HCT116 (cell line): ENCODE measurements around the gene UBE2S. TPM values are rescaled to one million over a fixed set of nuclear protein-coding genes. Genes with fewer than 3 reads are reported as not detected.

ENCODE experiments used
- ATAC-seq: fragments of 200-7000 bp; cut with Tn5 transposase; 2 replicates; pipeline ENCODE4 v1.9.1; 2020; ENCODE audit warnings: mild to moderate bottlenecking, moderate library complexity
- BruUV-seq: library from RNA; stranded (reverse); fragments of 400-500 nt; replicated peaks from 2 replicates; lab custom pipeline; 2021; lab: Mats Ljungman, UMichigan
- CTCF ChIA-PET: fragments of 300-600 bp; sonication (Branson Sonifier 250); formaldehyde crosslinking; loops from one replicate; lab custom pipeline; 2021; ENCODE audit warnings: antibody characterized with exemption; lab: Charles Lee
- POLR2A ChIA-PET: fragments of 300-600, 350-600 bp; sonication (Branson Sonifier 250); formaldehyde crosslinking; loops from one replicate; lab custom pipeline; 2021; ENCODE audit warnings: antibody characterized with exemption; lab: Charles Lee
- RAD21 ChIA-PET, 2 experiments: fragments of 300-600 bp; sonication (Branson Sonifier 250); formaldehyde crosslinking; loops; one replicate each; lab custom pipeline; 2023; ENCODE audit warnings: low total read pairs in 2 of 2; ENCODE audit not compliant: uncharacterized antibody in 2 of 2, unreplicated experiment in 2 of 2, low non-redundant PET in 1 of 2; lab: Charles Lee
- DNase-seq: peaks from one replicate; pipeline ENCODE4 v3.0.0-alpha.2; 2010; ENCODE audit warnings: low read depth, low spot score
- H2AFZ ChIP-seq: fragments of 200-600 bp; shearing (Covaris generic), sonication (generic); 2 replicates; pipeline ENCODE4 v1.6.1; 2017; ENCODE audit warnings: low read depth, mixed run types, mixed read lengths, antibody characterized with exemption, low read length; ENCODE audit not compliant: poor library complexity, severe bottlenecking
- H3K27ac ChIP-seq: 2 replicates; pipeline ENCODE4 v1.5.1; 2012; ENCODE audit warnings: low read depth, low read length
- H3K27me3 ChIP-seq: fragments of 200-600 bp; sonication (generic); 2 replicates; pipeline ENCODE4 v1.6.1; 2016; ENCODE audit warnings: mixed run types, low read length, mixed read lengths; ENCODE audit not compliant: insufficient read depth
- H3K36me3 ChIP-seq, 2 experiments: fragments of 200-500 bp in 1 of 2; fragments of 200-600 bp in 1 of 2; sonication (Bioruptor generic) in 1 of 2; sonication (generic) in 1 of 2; 2 replicates each; pipeline versions ENCODE4 v1.5.1 to v1.6.1; 2014 to 2016; ENCODE audit warnings: low read length in 2 of 2, inconsistent platforms in 1 of 2, mixed read lengths in 1 of 2, mixed run types in 1 of 2; ENCODE audit not compliant: insufficient read depth in 2 of 2, control insufficient read depth in 1 of 2
- H3K4me1 ChIP-seq, 2 experiments: fragments of 200-600 bp in 1 of 2; sonication (generic) in 1 of 2; 2 replicates each; pipeline versions ENCODE4 v1.5.1 to v1.6.1; 2012 to 2017; ENCODE audit warnings: low read length in 2 of 2, inconsistent platforms in 1 of 2, mild to moderate bottlenecking in 1 of 2, mixed read lengths in 1 of 2, mixed run types in 1 of 2, moderate library complexity in 1 of 2; ENCODE audit not compliant: insufficient read depth in 2 of 2, control insufficient read depth in 1 of 2
- H3K4me2 ChIP-seq: fragments of 200-600 bp; sonication (generic); 2 replicates; pipeline ENCODE4 v1.6.1; 2017; ENCODE audit warnings: mixed run types, low read length, mixed read lengths
- H3K4me3 ChIP-seq, 2 experiments: fragments of 200-600 bp in 1 of 2; sonication (generic) in 1 of 2; replicated peaks in 1 of 2; 2 replicates each; pipeline ENCODE4 v1.5.1; 2011 to 2016; ENCODE audit warnings: low read length in 2 of 2, control low read depth in 1 of 2, low read depth in 1 of 2, mild to moderate bottlenecking in 1 of 2, mixed read lengths in 1 of 2, mixed run types in 1 of 2
- H3K79me2 ChIP-seq: fragments of 200-600 bp; sonication (generic); 2 replicates; pipeline ENCODE4 v1.6.1; 2017; ENCODE audit warnings: mild to moderate bottlenecking, mixed run types, low read length, moderate library complexity, mixed read lengths; ENCODE audit not compliant: insufficient read depth
- H3K9ac ChIP-seq: fragments of 200-600 bp; sonication (generic); 2 replicates; pipeline ENCODE4 v1.6.1; 2016; ENCODE audit warnings: low read length, mixed read lengths
- H3K9me2 ChIP-seq: fragments of 200-600 bp; sonication (generic), shearing (Covaris generic); 2 replicates; pipeline ENCODE4 v1.6.1; 2017; ENCODE audit warnings: mixed run types, mild to moderate bottlenecking, moderate library complexity; ENCODE audit not compliant: insufficient read depth
- H3K9me3 ChIP-seq, 2 experiments: fragments of 200-500 bp in 1 of 2; fragments of 200-600 bp in 1 of 2; sonication (Bioruptor generic) in 1 of 2; sonication (generic) in 1 of 2; 2 replicates each; pipeline ENCODE4 v1.6.1; 2014 to 2017; ENCODE audit warnings: low read length in 2 of 2, mixed read lengths in 2 of 2, inconsistent platforms in 1 of 2, low read depth in 1 of 2, mild to moderate bottlenecking in 1 of 2, mixed run types in 1 of 2, moderate library complexity in 1 of 2; ENCODE audit not compliant: control insufficient read depth in 1 of 2, insufficient read depth in 1 of 2
- H4K20me1 ChIP-seq: fragments of 200-600 bp; sonication (generic), shearing (Covaris generic); 2 replicates; pipeline ENCODE4 v1.6.1; 2017; ENCODE audit warnings: mixed run types, mild to moderate bottlenecking, moderate library complexity; ENCODE audit not compliant: insufficient read depth
- EZH2 ChIP-seq: fragments of 200-600 bp; sonication (generic); IDR thresholded peaks from 2 replicates; pipeline ENCODE4 v1.6.1; 2017; ENCODE audit warnings: antibody characterized with exemption, mixed run types
- POLR2AphosphoS5 ChIP-seq: IDR thresholded peaks from 2 replicates; pipeline ENCODE4 v1.6.1; 2011; ENCODE audit warnings: mild to moderate bottlenecking, low read depth, low read length, moderate library complexity
- SP1 ChIP-seq: IDR thresholded peaks from 2 replicates; pipeline ENCODE4 v1.6.1; 2012; ENCODE audit warnings: low read depth
- TCF7L2 ChIP-seq: IDR thresholded peaks from 2 replicates; pipeline ENCODE4 v1.7.0; 2011; ENCODE audit warnings: borderline replicate concordance, inconsistent platforms; ENCODE audit not compliant: insufficient read depth, insufficient read length; ENCODE audit errors: extremely low read depth
- ZFX ChIP-seq: fragments of 450-650 bp; IDR thresholded peaks from 2 replicates; pipeline ENCODE4 v1.6.1; 2017
- ZNF274 ChIP-seq: fragments of 200-500 bp; sonication (Bioruptor generic); IDR thresholded peaks from 2 replicates; pipeline ENCODE4 v1.6.1; 2014; ENCODE audit warnings: mild to moderate bottlenecking, low read depth, low read length, inconsistent platforms
- intact Hi-C: fragments of 100-400 bp; cut with micrococcal nuclease; formaldehyde crosslinking; loops from 2 replicates; pipeline ENCODE4 v1.10.0; 2022
- total RNA-seq: library from RNA; stranded (reverse); gene quantifications from one replicate; pipeline ENCODE4 v1.2.1, GENCODE V29; 2021; ENCODE audit not compliant: unreplicated experiment
- TF ChIP-seq, protein P1 (sequence below), 3 experiments: fragments of 200-600 bp in 1 of 3; sonication (generic) in 1 of 3; IDR thresholded peaks in 2 of 3; conservative IDR thresholded peaks in 1 of 3; 2 replicates each; pipeline ENCODE4 v1.5.1; 2012 to 2017; ENCODE audit warnings: low read depth in 2 of 3, low read length in 2 of 3, antibody characterized with exemption in 1 of 3, borderline replicate concordance in 1 of 3, control low read depth in 1 of 3, mild to moderate bottlenecking in 1 of 3, mixed read lengths in 1 of 3, mixed run types in 1 of 3, moderate library complexity in 1 of 3; ENCODE audit not compliant: insufficient read depth in 1 of 3
- TF ChIP-seq, protein P2 (sequence below): IDR thresholded peaks from 2 replicates; pipeline ENCODE4 v1.6.1; 2012

The UBE2S gene
- total RNA-seq, 1 experiment from 2014 or later = 515 TPM

DNA sequence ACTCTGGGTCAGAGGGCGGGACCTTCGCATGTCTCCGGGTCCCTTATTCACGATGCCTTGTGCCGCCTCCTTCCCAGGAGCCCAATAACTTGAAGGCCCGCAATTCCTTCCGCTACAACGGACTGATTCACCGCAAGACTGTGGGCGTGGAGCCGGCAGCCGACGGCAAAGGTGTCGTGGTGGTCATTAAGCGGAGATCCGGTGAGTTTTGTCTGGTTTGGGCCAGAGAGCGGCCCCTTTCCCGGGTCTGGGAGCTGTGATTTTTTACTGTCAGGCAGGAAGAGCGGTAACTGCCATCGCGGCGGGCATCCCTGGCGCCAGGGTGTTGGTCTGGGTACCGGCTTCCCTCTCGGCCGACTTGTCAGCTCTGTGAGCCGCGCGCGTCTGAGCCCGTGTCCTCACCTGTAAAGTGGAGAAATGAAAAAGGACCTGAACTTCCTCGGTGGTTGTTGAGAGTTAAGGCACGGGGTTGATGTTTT lies 21.1 kb downstream of the UBE2S start:
- Histone ChIP-seq H3K9me3 (no peaks in the 10 kb centered on the region), H4K20me1 (peaks cover 48% of the 10 kb centered on the region; the same call in 1 of the 2 replicates), H3K4me1 (peaks cover 6 to 65% of the 10 kb centered on the region in 2 experiments; a peak in 3 of 4 replicates), H3K4me3 (peak overlapping the region; percentile 99 to 100), H3K27ac (peak overlapping the region; percentile 99), H3K79me2 (peaks cover 64% of the 10 kb centered on the region), H3K4me2 (peak overlapping the region; percentile 99), H3K36me3 (peaks cover 18 to 43% of the 10 kb centered on the region in 2 experiments), H3K9ac (peak overlapping the region; percentile 94), H3K9me2 (no peaks in the 10 kb centered on the region), H2AFZ (no peak overlapping the region), H3K27me3 (no peaks in the 10 kb centered on the region)
- DNase-seq (no peak), ATAC-seq (no peak)
- BruUV-seq = TSS peak; percentile 71
- intact Hi-C loops = no loop called here
- ChIA-PET CTCF (no interaction called here), POLR2A (no interaction called here), RAD21 (no interaction called here)
- TF ChIP-seq, protein P1, sequence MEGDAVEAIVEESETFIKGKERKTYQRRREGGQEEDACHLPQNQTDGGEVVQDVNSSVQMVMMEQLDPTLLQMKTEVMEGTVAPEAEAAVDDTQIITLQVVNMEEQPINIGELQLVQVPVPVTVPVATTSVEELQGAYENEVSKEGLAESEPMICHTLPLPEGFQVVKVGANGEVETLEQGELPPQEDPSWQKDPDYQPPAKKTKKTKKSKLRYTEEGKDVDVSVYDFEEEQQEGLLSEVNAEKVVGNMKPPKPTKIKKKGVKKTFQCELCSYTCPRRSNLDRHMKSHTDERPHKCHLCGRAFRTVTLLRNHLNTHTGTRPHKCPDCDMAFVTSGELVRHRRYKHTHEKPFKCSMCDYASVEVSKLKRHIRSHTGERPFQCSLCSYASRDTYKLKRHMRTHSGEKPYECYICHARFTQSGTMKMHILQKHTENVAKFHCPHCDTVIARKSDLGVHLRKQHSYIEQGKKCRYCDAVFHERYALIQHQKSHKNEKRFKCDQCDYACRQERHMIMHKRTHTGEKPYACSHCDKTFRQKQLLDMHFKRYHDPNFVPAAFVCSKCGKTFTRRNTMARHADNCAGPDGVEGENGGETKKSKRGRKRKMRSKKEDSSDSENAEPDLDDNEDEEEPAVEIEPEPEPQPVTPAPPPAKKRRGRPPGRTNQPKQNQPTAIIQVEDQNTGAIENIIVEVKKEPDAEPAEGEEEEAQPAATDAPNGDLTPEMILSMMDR (IDR thresholded peaks at IDR 0.05 in 2 of 3, conservative IDR thresholded peaks at IDR 0.05 in 1 of 3; ENCODE audit: borderline replicate concordance in 1 of 3, insufficient read depth in 1 of 3, low read depth in 2 of 3, low read length in 2 of 3) = no peak
- no peak for TF ChIP-seq ZNF274
- no peak for TF ChIP-seq EZH2
- TF ChIP-seq ZFX = no peak
- no peak for TF ChIP-seq SP1
- no peak for TF ChIP-seq TCF7L2
- TF ChIP-seq, protein P2, sequence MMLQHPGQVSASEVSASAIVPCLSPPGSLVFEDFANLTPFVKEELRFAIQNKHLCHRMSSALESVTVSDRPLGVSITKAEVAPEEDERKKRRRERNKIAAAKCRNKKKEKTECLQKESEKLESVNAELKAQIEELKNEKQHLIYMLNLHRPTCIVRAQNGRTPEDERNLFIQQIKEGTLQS = no peak
- TF ChIP-seq POLR2AphosphoS5 = no peak
